K562 (cell line): ENCODE data around the gene GNA15. TPM values are rescaled to one million over a fixed set of nuclear protein-coding genes. Genes with fewer than 3 reads are reported as not detected.
A peak's percentile ranks its signal among the peaks of the same experiment; 100 is the strongest.

Experiments
- CTCF ChIP-seq, 3 experiments: IDR thresholded peaks in 2 of 3; conservative IDR thresholded peaks in 1 of 3; 2 replicates each; pipeline ENCODE4 v1.5.1; 2011 to 2012; ENCODE audit warnings: low read length in 3 of 3, mild to moderate bottlenecking in 3 of 3, control low read depth in 2 of 3, improper control_type of control experiment in 1 of 3, inconsistent platforms in 1 of 3, low read depth in 1 of 3, mixed read lengths in 1 of 3, moderate library complexity in 1 of 3; ENCODE audit not compliant: insufficient read depth in 2 of 3
- HCFC1 ChIP-seq: IDR thresholded peaks from 2 replicates; pipeline ENCODE4 v1.6.1; 2012; ENCODE audit warnings: low read depth, low read length, improper control_type of control experiment
- PML ChIP-seq: IDR thresholded peaks from 2 replicates; pipeline ENCODE4 v1.6.1; 2012; ENCODE audit warnings: low read length, inconsistent platforms
- POU5F1 ChIP-seq: fragments of 150-350 bp; IDR thresholded peaks from 2 replicates; pipeline ENCODE4 v1.6.1; 2014; ENCODE audit warnings: borderline replicate concordance, low read length, low read depth, mild to moderate bottlenecking; ENCODE audit not compliant: partially characterized antibody
- RNF219 ChIP-seq: fragments of 250-450 bp; sonication (Bioruptor Pico); IDR thresholded peaks from 2 replicates; pipeline ENCODE4 v1.5.0; 2022; ENCODE audit warnings: mild to moderate bottlenecking
- TAF7 ChIP-seq: fragments of 450-650 bp; IDR thresholded peaks from 2 replicates; pipeline ENCODE4 v1.6.1; 2016; ENCODE audit warnings: missing genetic modification characterization, missing compliant biosample characterization
- ZBED1 ChIP-seq: IDR thresholded peaks from 2 replicates; pipeline ENCODE4 v1.6.1; 2014
- ZNF395 ChIP-seq: fragments of 200-800 bp; sonication (Bioruptor generic); IDR thresholded peaks from 2 replicates; pipeline ENCODE4 v1.6.1; 2017; ENCODE audit warnings: missing genetic modification characterization, missing compliant biosample characterization
- ZNF431 ChIP-seq: sonication (generic); formaldehyde crosslinking; IDR thresholded peaks from 2 replicates; pipeline ENCODE4 v1.8.0; 2022; ENCODE audit warnings: mild to moderate bottlenecking, missing genetic modification reagents
- ZNF589 ChIP-seq: fragments of 200-800 bp; sonication (Bioruptor generic); IDR thresholded peaks from 2 replicates; pipeline ENCODE4 v1.6.1; 2016; ENCODE audit warnings: low read depth, missing genetic modification characterization, missing compliant biosample characterization
- ZNF639 ChIP-seq, 2 experiments: fragments of 200-800 bp in 1 of 2; sonication (Bioruptor generic) in 1 of 2; sonication (generic) in 1 of 2; formaldehyde crosslinking in 1 of 2; IDR thresholded peaks in 1 of 2; conservative IDR thresholded peaks in 1 of 2; 2 replicates each; pipeline versions ENCODE4 v1.5.0 to v1.6.1; 2016 to 2020; ENCODE audit warnings: missing compliant biosample characterization in 1 of 2, missing genetic modification characterization in 1 of 2, missing genetic modification reagents in 1 of 2
- ZNF740 ChIP-seq, 3 experiments: fragments of 200-800 bp in 1 of 3; sonication (Bioruptor generic) in 1 of 3; sonication (generic) in 1 of 3; formaldehyde crosslinking in 1 of 3; IDR thresholded peaks; 2 replicates each; pipeline versions ENCODE4 v1.6.1 to v1.8.0; 2016 to 2022; ENCODE audit warnings: mild to moderate bottlenecking in 2 of 3, missing compliant biosample characterization in 2 of 3, missing genetic modification characterization in 2 of 3, missing genetic modification reagents in 1 of 3
- ZNF780A ChIP-seq: fragments of 250-450 bp; sonication (Bioruptor Pico); IDR thresholded peaks from 2 replicates; pipeline ENCODE4 v1.5.0; 2021; ENCODE audit warnings: mild to moderate bottlenecking
- polyA plus RNA-seq, 8 experiments: library from polyadenylated mRNA; depleted of rRNA in 4 of 8; stranded (reverse) in 5 of 8; unstranded in 3 of 8; fragments of >200 nt; fragmentation: Nextera tagmentation in 2 of 8; fragmentation: Illumina TruSeq in 1 of 8; extraction: Ambion mirVana in 2 of 8; extraction: Trizol in 1 of 8; gene quantifications; 2 replicates each; pipeline versions ENCODE4 v1.2.1 to v1.2.3, GENCODE V29; 2011 to 2014; ENCODE audit warnings: inconsistent platforms in 1 of 8, missing spikeins in 1 of 8
- total RNA-seq, 7 experiments: library from RNA; depleted of rRNA in 6 of 7; stranded (reverse); fragments of >200 nt in 6 of 7; fragmentation: Illumina TruSeq in 2 of 7; extraction: Trizol in 2 of 7; gene quantifications; 2 replicates each; pipeline versions ENCODE4 v1.2.1 to v1.2.3, GENCODE V29; 2011 to 2021; ENCODE audit warnings: low replicate concordance in 1 of 7
- TF ChIP-seq, protein P1 (sequence below): fragments of 250-450 bp; sonication (Bioruptor Pico); IDR thresholded peaks from 2 replicates; pipeline ENCODE4 v1.5.0; 2021; ENCODE audit warnings: mild to moderate bottlenecking, moderate library complexity

Gene GNA15
- total and polyA plus RNA-seq, 9 of the 15 experiments (the other 6 are each of a cell fraction or from before 2014, with no cell fraction given), result 0.03 to 0.24 (median 0.11) TPM; not detected in 1

GRCh38 chr19:3185461-3186159, 49.8 kb downstream of the GNA15 start, which contains the start of gene NCLN (continued):
- TF ChIP-seq, protein P1, sequence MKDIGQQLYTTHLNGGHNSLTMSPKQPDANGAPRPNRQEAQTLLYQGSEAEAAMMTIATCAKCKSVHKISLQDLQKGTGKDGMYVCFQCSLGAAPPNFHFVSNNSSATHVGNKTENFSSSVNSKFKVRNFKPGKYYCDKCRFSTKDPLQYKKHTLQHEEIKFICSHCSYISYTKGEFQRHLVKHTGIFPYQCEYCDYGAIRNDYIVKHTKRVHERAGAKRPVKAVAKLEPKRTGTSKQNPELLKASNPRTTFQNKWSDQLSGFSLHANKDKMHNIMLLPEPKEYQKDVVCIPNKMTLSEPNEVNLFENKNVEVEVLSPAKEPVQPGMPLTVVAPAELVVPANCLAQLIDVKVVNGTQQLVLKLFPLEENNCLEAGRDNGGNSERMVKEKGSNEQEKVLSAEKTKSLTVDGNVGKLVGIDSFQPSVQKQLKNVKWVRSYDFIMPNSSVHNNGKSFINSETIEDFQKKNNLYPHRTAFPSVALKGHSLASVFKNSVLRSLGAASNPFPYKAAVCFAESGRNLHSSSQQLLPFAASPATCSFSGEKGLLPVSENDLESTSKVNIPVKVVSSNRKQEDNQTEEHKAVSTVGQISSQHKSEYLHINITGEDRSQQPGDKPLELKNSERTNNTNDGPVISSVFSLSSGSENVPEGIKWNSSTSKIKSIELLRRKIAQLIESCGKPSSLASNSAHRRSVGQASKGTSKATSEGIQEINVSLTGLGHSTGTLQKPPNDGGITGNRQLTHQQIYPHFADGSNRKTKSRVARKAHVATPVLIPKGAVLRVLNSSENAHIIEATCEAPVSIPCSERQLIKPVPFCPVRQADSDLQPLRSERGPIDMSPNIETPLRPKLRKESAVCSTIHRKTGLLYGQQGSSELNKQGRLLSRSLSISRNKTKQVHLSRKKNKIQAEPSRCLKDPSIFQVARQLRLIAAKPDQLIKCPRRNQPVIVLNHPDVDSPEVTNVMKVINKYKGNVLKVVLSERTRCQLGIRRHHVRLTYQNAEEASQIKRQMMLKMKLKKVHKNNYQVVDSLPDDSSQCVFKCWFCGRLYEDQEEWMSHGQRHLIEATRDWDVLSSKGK (CRISPR knock-in tag), result no peak
- TF ChIP-seq HCFC1 (peak; percentile 88), ZNF780A (no peak), TAF7 (tag) (peak; percentile 79), PML (no peak), ZBED1 (no peak), ZNF431 (CRISPR knock-in tag) (no peak), ZNF639 (CRISPR knock-in tag; conservative IDR thresholded peaks at IDR 0.05 in 1 of 2, IDR thresholded peaks at IDR 0.05 in 1 of 2) (peak in 1 of 2 experiments; percentile 63; a peak in 2 of 4 replicates), ZNF395 (CRISPR knock-in tag) (peak; percentile 93), ZNF740 (CRISPR knock-in tag; IDR thresholded peaks at IDR 0.05) (peak; percentile 78), ZNF740 (tag; IDR thresholded peaks at IDR 0.05) (no peak; a peak in 1 of 4 replicates), ZNF589 (peak; percentile 36; the same call in 1 of the 2 replicates), RNF219 (no peak), POU5F1 (no peak), CTCF (IDR thresholded peaks at IDR 0.05 in 2 of 3, conservative IDR thresholded peaks at IDR 0.05 in 1 of 3; ENCODE audit: insufficient read depth in 2 of 3, low read depth in 1 of 3, low read length in 3 of 3) (no peak)
